ENCODE results near the gene NLRC5. TPM values are rescaled to one million over a fixed set of nuclear protein-coding genes. Genes with fewer than 3 reads are reported as not detected.

Gene NLRC5
- total and polyA plus RNA-seq, 9 of the 15 experiments (the other 6 are each of a cell fraction or from before 2014, with no cell fraction given), result 0.59 to 0.71 TPM; not detected in 7

DNA sequence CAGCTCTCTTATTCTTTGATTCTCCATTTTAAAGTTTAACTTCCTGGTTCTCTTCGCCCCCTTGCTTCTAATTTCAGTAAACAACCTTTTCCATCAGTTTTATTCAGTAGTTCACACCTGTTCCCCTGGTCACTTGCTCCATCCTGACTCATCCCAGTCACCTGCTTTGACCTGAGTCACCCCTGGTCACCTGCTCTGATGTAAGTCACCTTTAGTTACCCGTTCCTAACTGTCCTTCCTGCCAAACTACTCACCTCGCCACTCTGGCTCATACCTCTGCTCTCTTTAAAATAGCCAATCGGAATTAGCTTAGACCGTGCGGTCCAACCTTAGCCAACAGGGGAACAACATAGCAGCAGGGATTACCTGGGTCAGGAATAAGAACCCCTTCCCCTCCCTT is 4.7 kb upstream of the NLRC5 start (continued):
- TF ChIP-seq, protein P1, sequence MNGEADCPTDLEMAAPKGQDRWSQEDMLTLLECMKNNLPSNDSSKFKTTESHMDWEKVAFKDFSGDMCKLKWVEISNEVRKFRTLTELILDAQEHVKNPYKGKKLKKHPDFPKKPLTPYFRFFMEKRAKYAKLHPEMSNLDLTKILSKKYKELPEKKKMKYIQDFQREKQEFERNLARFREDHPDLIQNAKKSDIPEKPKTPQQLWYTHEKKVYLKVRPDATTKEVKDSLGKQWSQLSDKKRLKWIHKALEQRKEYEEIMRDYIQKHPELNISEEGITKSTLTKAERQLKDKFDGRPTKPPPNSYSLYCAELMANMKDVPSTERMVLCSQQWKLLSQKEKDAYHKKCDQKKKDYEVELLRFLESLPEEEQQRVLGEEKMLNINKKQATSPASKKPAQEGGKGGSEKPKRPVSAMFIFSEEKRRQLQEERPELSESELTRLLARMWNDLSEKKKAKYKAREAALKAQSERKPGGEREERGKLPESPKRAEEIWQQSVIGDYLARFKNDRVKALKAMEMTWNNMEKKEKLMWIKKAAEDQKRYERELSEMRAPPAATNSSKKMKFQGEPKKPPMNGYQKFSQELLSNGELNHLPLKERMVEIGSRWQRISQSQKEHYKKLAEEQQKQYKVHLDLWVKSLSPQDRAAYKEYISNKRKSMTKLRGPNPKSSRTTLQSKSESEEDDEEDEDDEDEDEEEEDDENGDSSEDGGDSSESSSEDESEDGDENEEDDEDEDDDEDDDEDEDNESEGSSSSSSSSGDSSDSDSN (IDR thresholded peaks at IDR 0.05; ENCODE audit: borderline replicate concordance in 1 of 2, low read depth in 2 of 2, low read length in 2 of 2), result no peak
- no peak for TF ChIP-seq GATAD2A (IDR thresholded peaks at IDR 0.05)
- TF ChIP-seq HNRNPLL (IDR thresholded peaks at IDR 0.05; ENCODE audit: low read depth, low read length, poor library complexity, severe bottlenecking), result no peak

DNA sequence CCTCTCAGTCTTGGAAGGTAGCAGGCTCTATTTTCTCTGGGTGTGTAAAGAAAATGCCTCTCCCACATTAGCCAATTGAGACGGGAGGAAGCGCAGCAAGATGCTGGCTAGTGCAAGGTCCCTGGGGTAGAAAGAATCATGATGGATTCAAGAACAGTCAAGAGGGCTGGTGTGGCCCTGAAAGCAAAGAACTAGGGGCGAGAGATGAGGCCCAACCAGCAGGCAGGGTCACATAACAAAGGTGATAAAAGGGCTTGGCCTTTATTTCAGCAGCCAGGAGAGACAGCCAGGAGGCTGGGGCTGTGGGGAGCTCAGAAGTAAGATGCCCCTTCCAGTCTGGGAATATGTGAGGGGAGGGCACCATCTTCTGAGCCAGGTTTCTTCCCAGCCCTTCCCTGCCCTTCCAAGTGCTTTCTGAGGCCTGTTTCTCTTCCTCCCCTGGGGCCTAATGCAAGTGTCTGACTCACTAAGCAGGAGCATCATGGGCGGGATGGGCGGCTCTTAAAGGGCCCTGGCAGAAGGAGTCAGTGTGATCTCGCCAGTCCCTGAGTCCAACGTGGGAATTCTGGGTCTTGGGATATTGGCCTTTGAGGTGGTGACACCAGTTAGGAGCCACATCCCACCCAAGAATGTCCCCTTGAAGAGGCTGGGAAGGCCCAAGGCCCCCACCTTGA is 3.9 kb upstream of the NLRC5 start:
- Histone ChIP-seq H3K4me1 (replicated peaks in 1 of 2; ENCODE audit: control insufficient read depth in 2 of 2, insufficient read depth in 2 of 2, low read length in 2 of 2) (peaks cover 0 to 9% of the 10 kb centered on the region in 2 experiments; a peak in 2 of 5 replicates), H4K20me1 (replicated peaks; ENCODE audit: control insufficient read depth, insufficient read depth, low read length) (peaks cover 4% of the 10 kb centered on the region), H3K27ac (ENCODE audit: extremely low read depth, low read depth, low read length) (no peak overlapping the region), H3K4me2 (ENCODE audit: insufficient read depth, low read length) (no peak overlapping the region), H3K36me3 (ENCODE audit: control insufficient read depth, insufficient read depth, low read length) (no peaks in the 10 kb centered on the region), H3K79me2 (ENCODE audit: control insufficient read depth, insufficient read depth, low read length) (no peaks in the 10 kb centered on the region), H3K9me1 (ENCODE audit: control insufficient read depth, insufficient read depth, low read length) (no peaks in the 10 kb centered on the region), H2AFZ (ENCODE audit: low read depth, low read length) (no peak overlapping the region), H3K9me3 (replicated peaks; ENCODE audit: control insufficient read depth, insufficient read depth, low read depth, low read length) (no peaks in the 10 kb centered on the region), H3K27me3 (ENCODE audit: control insufficient read depth in 2 of 2, insufficient read depth in 2 of 2, low read length in 2 of 2) (peaks cover 37 to 77% of the 10 kb centered on the region in 2 experiments), H3K4me3 (no peak overlapping the region), H3K9ac (ENCODE audit: insufficient read depth in 1 of 2, low read depth in 2 of 2, low read length in 2 of 2) (no peak overlapping the region)
- ChIA-PET POLR2A (interaction anchor here (0.6 kb wide), 1 partner anchor 9 kb away, joined by 3 read pairs; no protein-coding TSS in a partner anchor), CTCF (ENCODE audit: low intra/inter-chr PET ratio) (no interaction called here)
- intact Hi-C loops (cut with micrococcal nuclease) (no loop called here), in situ Hi-C loops (cut with MboI) (no loop called here)
- WGBS (ENCODE audit: insufficient coverage, low coverage, missing lambda C conversion rate), result 3% methylated on average over 7 of the region's 7 CpGs
- DNase-seq (ENCODE audit: extremely low read depth in 1 of 4, low spot score in 3 of 4), result no peak
- ATAC-seq, result no peak
- TF ChIP-seq ZNF263 (CRISPR knock-in tag; IDR thresholded peaks at IDR 0.05; ENCODE audit: borderline replicate concordance), result no peak
- peak; percentile 52 for TF ChIP-seq FOSL1 (tag; conservative IDR thresholded peaks at IDR 0.05)
- FAIRE-seq, result no peak
- no TSS peak for BruUV-seq (replicated peaks)
